WERI-Rb-1 (cell line): ENCODE measurements around the gene RTN4R.
"Not testable (repeated sequence)": the region's sequence is repeated elsewhere in the genome, so short reads cannot be mapped to it uniquely, and the experiment has no call there.

Experiments used
- DNase-seq: peaks from one replicate; pipeline ENCODE4 v3.0.0-alpha.2; 2020
- H3K27ac ChIP-seq: fragments of 250-450 bp; sonication (Bioruptor Pico); 2 replicates; pipeline ENCODE4 v1.5.1; 2020; ENCODE audit warnings: mild to moderate bottlenecking, moderate library complexity
- H3K27me3 ChIP-seq: fragments of 250-450 bp; sonication (Bioruptor Pico); 2 replicates; pipeline ENCODE4 v1.5.1; 2021; ENCODE audit warnings: mild to moderate bottlenecking, low read depth, moderate library complexity; ENCODE audit not compliant: insufficient read depth, severe bottlenecking
- H3K36me3 ChIP-seq: fragments of 250-450 bp; sonication (Bioruptor Pico); 2 replicates; pipeline ENCODE4 v1.5.1; 2020; ENCODE audit warnings: mild to moderate bottlenecking, moderate library complexity
- H3K4me3 ChIP-seq: 2 replicates; pipeline ENCODE4 v1.5.1; 2011; ENCODE audit warnings: low read depth, mild to moderate bottlenecking, control low read depth, low read length
- H3K9me3 ChIP-seq: fragments of 250-450 bp; sonication (Bioruptor Pico); 2 replicates; pipeline ENCODE4 v1.5.1; 2021; ENCODE audit warnings: mild to moderate bottlenecking, moderate library complexity; ENCODE audit not compliant: severe bottlenecking
- TF ChIP-seq, protein P1 (sequence below): IDR thresholded peaks from 2 replicates; pipeline ENCODE4 v1.5.1; 2011; ENCODE audit warnings: low read depth, mild to moderate bottlenecking, control low read depth, inconsistent platforms, low read length

Gene RTN4R

DNA sequence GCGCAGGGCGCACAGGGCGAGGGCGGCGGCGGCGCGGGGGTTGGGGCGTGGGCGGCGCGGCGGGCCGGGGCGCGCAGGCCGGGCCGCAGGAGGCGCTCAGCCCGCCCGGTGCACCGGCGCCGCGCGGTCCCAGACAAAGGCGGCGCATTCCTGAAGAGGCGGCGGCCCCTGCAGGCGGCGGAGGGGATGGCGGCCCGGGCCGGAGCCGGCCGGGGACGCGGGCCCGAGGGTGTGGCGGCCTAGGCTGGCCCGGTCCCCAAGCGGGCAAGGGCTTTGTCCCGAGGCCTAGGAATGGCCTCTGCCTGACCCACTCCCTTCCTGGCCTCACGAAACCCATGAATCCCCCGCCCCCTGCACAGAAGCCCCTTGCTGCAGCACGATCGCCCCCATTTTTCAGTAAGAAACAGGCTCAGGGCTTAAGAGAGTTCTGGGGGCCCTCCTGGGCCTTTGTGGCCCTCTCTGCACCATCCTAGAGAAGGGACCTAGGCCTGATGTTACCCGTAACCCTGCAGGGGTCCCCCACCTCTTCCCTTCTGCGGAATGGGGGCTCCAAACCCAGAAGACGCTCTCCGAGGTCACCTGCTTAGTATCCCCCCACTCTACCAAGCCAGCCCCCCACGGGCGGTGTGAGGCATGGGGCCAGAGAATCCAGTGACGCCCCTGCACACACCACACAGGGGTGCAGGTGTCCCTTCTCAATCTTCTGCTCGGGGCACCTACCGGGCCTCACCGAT, at the start of gene RTN4R:
Gene RTN4R, minus strand, starts transcription at position 40 of the 734 bp plus-strand sequence. CDS start 226 bp downstream, outside the sequence.
- TF ChIP-seq, protein P1, sequence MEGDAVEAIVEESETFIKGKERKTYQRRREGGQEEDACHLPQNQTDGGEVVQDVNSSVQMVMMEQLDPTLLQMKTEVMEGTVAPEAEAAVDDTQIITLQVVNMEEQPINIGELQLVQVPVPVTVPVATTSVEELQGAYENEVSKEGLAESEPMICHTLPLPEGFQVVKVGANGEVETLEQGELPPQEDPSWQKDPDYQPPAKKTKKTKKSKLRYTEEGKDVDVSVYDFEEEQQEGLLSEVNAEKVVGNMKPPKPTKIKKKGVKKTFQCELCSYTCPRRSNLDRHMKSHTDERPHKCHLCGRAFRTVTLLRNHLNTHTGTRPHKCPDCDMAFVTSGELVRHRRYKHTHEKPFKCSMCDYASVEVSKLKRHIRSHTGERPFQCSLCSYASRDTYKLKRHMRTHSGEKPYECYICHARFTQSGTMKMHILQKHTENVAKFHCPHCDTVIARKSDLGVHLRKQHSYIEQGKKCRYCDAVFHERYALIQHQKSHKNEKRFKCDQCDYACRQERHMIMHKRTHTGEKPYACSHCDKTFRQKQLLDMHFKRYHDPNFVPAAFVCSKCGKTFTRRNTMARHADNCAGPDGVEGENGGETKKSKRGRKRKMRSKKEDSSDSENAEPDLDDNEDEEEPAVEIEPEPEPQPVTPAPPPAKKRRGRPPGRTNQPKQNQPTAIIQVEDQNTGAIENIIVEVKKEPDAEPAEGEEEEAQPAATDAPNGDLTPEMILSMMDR, result peak; percentile 64
- Histone ChIP-seq H3K4me3 (peak within 1 kb of the TSS; percentile 60), H3K9me3 (no peaks in the 10 kb centered on the region), H3K27me3 (no peaks in the 10 kb centered on the region), H3K36me3 (no peaks in the 10 kb centered on the region), H3K27ac (peak within 1 kb of the TSS; percentile 80)
- DNase-seq, result peak; percentile 65

DNA sequence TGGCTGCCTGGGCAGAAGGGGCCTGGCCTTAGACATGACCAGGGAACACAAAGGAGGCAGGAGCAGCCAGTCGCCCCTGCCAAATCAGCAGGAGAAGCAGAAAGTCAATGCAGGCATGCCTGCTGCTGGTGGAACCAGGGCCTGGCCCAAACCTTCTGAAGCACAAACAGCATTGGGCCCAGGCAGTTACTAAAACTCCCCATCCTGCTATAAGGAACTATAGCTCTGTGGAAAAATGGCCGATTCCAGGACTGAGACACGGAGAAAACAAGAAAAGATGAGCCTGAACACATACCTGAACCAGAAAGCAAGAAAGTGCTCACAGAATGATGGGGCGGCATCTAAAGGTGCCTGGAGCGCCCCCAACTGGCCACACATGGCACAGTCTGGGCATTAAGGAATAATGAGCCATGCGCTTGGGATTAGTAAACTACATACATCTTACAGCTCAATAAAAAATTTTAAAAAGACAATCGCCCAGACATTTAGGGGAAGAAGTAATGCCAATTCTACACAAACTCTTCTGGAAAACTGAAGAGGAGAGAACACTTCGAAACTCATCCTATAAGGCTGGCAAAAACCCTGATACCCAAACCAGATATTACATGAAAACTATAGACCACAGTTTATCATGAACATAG, 49.4 kb upstream of the RTN4R start:
- peak; percentile 40 for DNase-seq
- H3K36me3 ChIP-seq, H3K27me3 ChIP-seq, H3K4me3 ChIP-seq, H3K27ac ChIP-seq, H3K9me3 ChIP-seq: not testable (repeated sequence)
- TF ChIP-seq, protein P1, result peak; percentile 27

DNA sequence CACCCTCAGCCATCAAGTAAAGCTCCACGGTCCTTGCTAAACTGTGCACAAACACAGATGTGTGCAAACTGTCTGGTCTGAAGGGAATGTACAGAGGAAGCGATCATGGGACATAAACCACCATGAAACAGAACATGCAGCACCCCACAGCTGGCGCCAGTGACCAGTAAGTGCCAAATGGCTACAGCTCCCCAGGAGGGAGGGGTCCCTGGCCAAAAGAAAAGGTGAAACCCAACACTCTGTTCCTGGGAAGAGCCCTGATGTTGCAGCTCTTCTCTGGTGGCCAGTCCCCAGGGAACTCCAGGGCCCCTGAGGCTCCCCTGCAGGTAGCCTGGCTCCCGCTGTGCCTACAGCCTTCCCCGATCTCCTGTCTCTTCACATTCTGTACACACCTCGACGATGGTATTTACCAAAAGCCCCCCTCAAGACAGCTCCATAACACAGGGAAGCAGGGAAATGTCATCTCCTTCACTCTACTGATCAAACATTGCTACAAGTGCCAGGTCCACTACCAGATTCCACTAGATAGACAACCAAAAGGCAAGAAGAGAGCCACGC, 48.8 kb upstream of the RTN4R start:
- no peak for DNase-seq
- Histone ChIP-seq H3K27ac (no peak overlapping the region), H3K27me3 (no peaks in the 10 kb centered on the region), H3K36me3 (no peaks in the 10 kb centered on the region), H3K9me3 (no peaks in the 10 kb centered on the region), H3K4me3 (no peak overlapping the region)
- TF ChIP-seq, protein P1, result no peak

DNA sequence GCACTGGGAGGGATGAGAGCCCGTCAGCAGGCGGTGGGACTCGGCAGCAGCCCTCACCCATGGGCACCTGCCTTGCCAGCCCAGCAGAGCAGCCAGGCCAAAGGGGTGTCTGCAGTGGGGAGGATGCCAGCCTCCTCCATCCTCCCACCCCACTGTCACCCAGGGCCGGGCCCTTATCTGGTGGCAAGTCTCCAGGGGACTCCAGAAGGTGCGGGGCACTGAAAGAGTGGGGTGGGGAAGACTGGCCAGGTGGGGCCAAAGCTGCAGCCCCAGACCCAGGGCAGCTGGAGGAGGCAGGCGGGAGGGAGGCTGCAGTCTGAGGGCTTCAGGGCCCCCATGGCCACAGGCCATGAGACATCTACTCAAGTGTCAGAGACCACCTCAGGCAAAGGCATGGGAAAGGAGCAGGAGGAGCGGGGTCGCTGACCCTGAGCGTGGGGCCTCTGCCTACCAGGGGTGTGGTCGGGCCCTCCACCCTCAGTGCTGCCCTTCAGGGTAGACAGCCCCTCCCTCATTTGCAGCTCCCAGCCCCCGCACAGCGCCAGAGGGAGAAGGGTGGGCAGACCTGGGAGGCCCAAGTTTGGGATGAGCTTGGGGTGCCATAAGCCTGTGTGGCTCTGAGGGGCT, 48.2 kb upstream of the RTN4R start:
- H3K9me3 ChIP-seq, result no peaks in the 10 kb centered on the region
- H3K27me3 ChIP-seq, result no peaks in the 10 kb centered on the region
- no peak overlapping the region for H3K27ac ChIP-seq
- no peak for DNase-seq
- TF ChIP-seq, protein P1, result no peak
- H3K36me3 ChIP-seq, result no peaks in the 10 kb centered on the region
- H3K4me3 ChIP-seq, result no peak overlapping the region

DNA sequence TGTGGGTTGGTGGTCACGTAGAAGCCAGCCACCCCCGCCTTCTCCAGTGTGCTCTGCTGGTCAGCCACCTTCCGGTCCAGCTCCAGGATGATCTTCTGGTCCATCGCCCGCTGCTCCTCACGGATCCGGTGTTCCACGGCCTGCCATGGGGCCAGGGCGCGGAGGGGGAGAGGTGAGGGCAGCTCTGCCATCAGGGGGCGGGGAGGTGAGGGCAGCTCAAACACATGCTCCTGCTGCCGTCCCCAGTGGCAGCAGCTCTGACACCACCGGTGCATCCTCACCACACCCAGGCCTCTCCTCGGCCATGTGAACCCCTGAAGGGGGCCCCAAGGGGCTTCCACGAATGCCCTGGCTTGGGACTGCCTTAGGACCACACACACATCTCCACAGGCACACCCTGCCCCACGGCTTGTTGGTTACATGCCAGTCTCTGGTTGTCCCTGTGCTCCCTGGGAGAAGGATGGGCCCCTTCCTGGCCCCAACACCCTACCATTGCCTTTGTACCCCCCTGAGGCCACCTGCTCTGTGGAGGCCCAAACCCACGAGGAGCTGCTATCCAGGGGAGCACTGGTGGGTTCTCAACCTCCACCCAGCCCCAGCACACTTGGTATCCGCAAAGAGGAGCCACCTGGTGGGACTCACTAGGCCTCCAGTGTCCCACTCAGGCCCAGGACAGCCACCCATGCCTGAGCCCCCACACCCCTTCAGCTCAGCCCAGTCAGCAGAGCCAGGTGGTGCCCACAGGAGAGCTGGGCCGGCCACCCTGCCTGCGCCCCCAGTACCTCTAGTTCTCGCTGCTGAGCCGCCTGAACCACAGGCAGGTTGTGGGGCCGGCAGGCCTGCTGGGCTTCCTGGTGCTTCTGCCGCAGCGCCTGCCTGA, 47.5 kb upstream of the RTN4R start:
- Histone ChIP-seq H3K4me3 (no peak overlapping the region), H3K36me3 (no peaks in the 10 kb centered on the region), H3K9me3 (no peaks in the 10 kb centered on the region), H3K27me3 (no peaks in the 10 kb centered on the region), H3K27ac (no peak overlapping the region)
- TF ChIP-seq, protein P1, result no peak
- no peak for DNase-seq

DNA sequence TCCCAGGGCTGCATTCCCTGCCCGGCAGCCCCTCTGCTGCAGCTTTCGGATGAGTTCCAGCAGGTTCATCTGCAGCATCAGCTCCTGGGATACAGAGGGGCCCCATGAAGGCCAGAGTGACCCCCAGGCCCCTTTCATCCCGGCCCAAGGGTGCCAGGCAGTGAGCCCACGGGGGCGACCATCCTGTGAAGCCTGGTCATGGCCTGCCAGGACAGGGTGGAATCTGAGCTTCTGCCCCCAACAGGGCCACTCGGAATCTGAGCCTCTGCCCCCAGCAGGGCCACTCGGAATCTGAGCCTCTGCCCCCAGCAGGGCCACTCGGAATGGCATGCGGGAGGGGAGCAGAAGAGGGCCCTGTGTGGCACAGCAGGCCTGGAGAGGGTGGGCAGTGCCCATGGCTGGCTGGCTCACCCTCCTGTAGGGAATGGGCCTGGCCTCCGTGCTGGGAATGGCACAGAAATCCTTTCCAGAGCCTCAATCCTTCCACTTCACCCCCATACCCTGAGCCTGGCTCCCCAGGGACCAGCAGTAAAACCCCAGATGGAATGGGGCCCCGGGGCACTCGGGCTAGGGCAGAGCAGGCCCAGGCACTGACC, 46.7 kb upstream of the RTN4R start:
- not testable (repeated sequence) for DNase-seq, H3K9me3 ChIP-seq, H3K27ac ChIP-seq, H3K27me3 ChIP-seq, H3K4me3 ChIP-seq, H3K36me3 ChIP-seq

DNA sequence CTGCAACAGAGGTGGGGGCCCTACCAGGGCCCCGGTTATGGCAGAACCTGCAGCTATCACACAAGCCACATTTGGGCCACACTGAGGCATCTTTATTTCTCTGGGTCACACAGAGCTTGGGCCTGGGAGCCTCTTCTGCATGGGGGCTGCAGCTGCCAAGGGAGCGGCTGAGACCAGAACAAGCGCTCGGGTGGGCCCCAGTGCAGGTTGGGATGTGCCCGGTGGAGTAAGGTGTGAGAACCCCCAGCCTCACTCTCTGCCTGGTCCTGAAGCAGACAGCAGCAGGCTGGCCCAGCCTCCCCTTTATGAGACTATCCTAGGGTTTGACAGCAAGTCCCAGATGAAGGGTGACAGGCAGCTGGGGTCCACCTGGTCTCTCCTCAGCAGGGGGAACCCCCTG, 46.1 kb upstream of the RTN4R start:
- H3K27ac ChIP-seq, H3K9me3 ChIP-seq, H3K27me3 ChIP-seq, H3K4me3 ChIP-seq, DNase-seq, H3K36me3 ChIP-seq: not testable (repeated sequence)
